GM23338 (cell line): ENCODE results near the gene PDE4B. TPM values are rescaled to one million over a fixed set of nuclear protein-coding genes. Genes with fewer than 3 reads are reported as not detected.

Experiments used
- ATAC-seq: fragments of 200-7000 bp; cut with Tn5 transposase; 3 replicates; pipeline ENCODE4 v1.9.1; 2020
- DNase-seq: peaks from one replicate; pipeline ENCODE4 v3.0.0-alpha.2; 2015; ENCODE audit warnings: low spot score
- H2AFZ ChIP-seq: fragments of 200-600 bp; sonication (generic); 2 replicates; pipeline ENCODE4 v1.8.0; 2016; ENCODE audit warnings: antibody characterized with exemption, mild to moderate bottlenecking, moderate library complexity
- H3F3A ChIP-seq: fragments of 200-600 bp; sonication (generic); replicated peaks from 2 replicates; pipeline ENCODE4 v1.8.0; 2017; ENCODE audit warnings: antibody characterized with exemption, mixed run types, low read depth
- H3K27ac ChIP-seq: fragments of 200-600 bp; sonication (generic); 2 replicates; pipeline ENCODE4 v1.6.1; 2016; ENCODE audit warnings: low read depth
- H3K27me3 ChIP-seq: fragments of 200-600 bp; sonication (generic); 2 replicates; pipeline ENCODE4 v1.8.0; 2016; ENCODE audit warnings: mild to moderate bottlenecking, mixed run types, moderate library complexity; ENCODE audit not compliant: insufficient read depth
- H3K36me3 ChIP-seq: fragments of 200-600 bp; sonication (generic); 2 replicates; pipeline ENCODE4 v1.8.0; 2016; ENCODE audit warnings: mild to moderate bottlenecking; ENCODE audit not compliant: insufficient read depth
- H3K4me1 ChIP-seq: fragments of 200-600 bp; sonication (generic); 2 replicates; pipeline ENCODE4 v1.8.0; 2016; ENCODE audit warnings: mild to moderate bottlenecking, moderate library complexity; ENCODE audit not compliant: insufficient read depth
- H3K4me2 ChIP-seq: fragments of 200-600 bp; sonication (generic); 2 replicates; pipeline ENCODE4 v1.7.1; 2017; ENCODE audit warnings: mixed run types
- H3K4me3 ChIP-seq: fragments of 200-600 bp; sonication (generic); 2 replicates; pipeline ENCODE4 v1.6.1; 2016; ENCODE audit warnings: mixed run types
- H3K79me2 ChIP-seq: fragments of 200-600 bp; sonication (generic); replicated peaks from 2 replicates; pipeline ENCODE4 v1.8.0; 2017; ENCODE audit warnings: mild to moderate bottlenecking; ENCODE audit not compliant: insufficient read depth
- H3K9me2 ChIP-seq: fragments of 200-600 bp; sonication (generic); 2 replicates; pipeline ENCODE4 v1.8.0; 2017; ENCODE audit not compliant: insufficient read depth
- H4K20me1 ChIP-seq: fragments of 200-600 bp; sonication (generic); replicated peaks from 2 replicates; pipeline ENCODE4 v1.8.0; 2017; ENCODE audit warnings: mild to moderate bottlenecking; ENCODE audit not compliant: insufficient read depth
- H3K27ac Mint-ChIP-seq: 2 replicates; pipeline ENCODE4 v1.8.0; 2020; ENCODE audit warnings: inconsistent platforms, mild to moderate bottlenecking, moderate library complexity, mixed read lengths
- H3K27me3 Mint-ChIP-seq: 3 replicates; pipeline ENCODE4 v1.8.0; 2022; ENCODE audit warnings: low read depth, mild to moderate bottlenecking, moderate library complexity, mixed read lengths, inconsistent platforms; ENCODE audit not compliant: insufficient read depth, poor library complexity
- H3K36me3 Mint-ChIP-seq: 3 replicates; pipeline ENCODE4 v1.8.0; 2021; ENCODE audit warnings: low read depth, mild to moderate bottlenecking, inconsistent platforms, moderate library complexity, mixed read lengths
- H3K4me1 Mint-ChIP-seq: 3 replicates; pipeline ENCODE4 v1.8.0; 2020; ENCODE audit warnings: mild to moderate bottlenecking, inconsistent platforms, mixed read lengths
- H3K4me3 Mint-ChIP-seq: 3 replicates; pipeline ENCODE4 v1.8.0; 2021; ENCODE audit warnings: moderate library complexity, mild to moderate bottlenecking, inconsistent platforms, mixed read lengths
- H3K9me3 Mint-ChIP-seq: 3 replicates; pipeline ENCODE4 v1.8.0; 2020; ENCODE audit warnings: moderate library complexity, mild to moderate bottlenecking, inconsistent platforms, mixed read lengths
- CREB1 ChIP-seq: fragments of 250-450 bp; sonication (Bioruptor Pico); IDR thresholded peaks from 2 replicates; pipeline ENCODE4 v1.5.0; 2020; ENCODE audit warnings: low read depth, mild to moderate bottlenecking, moderate library complexity
- EZH2 ChIP-seq: fragments of 200-600 bp; sonication (generic); IDR thresholded peaks from one replicate; pipeline ENCODE4 v1.8.0; 2017; ENCODE audit warnings: antibody characterized with exemption, mild to moderate bottlenecking, low read depth; ENCODE audit not compliant: unreplicated experiment
- EZH2phosphoT487 ChIP-seq: fragments of 200-600 bp; sonication (generic); IDR thresholded peaks from one replicate; pipeline ENCODE4 v1.8.1; 2018; ENCODE audit warnings: antibody characterized with exemption; ENCODE audit not compliant: unreplicated experiment
- POLR2AphosphoS5 ChIP-seq: IDR thresholded peaks from 2 replicates; pipeline ENCODE4 v1.6.1; 2016; ENCODE audit warnings: antibody characterized with exemption, low read depth
- REST ChIP-seq: IDR thresholded peaks from one replicate; pipeline ENCODE4 v1.6.1; 2018; ENCODE audit warnings: antibody characterized with exemption; ENCODE audit not compliant: unreplicated experiment
- STAT1 ChIP-seq: IDR thresholded peaks from one replicate; pipeline ENCODE4 v1.6.1; 2016; ENCODE audit warnings: antibody characterized with exemption; ENCODE audit not compliant: unreplicated experiment
- ZNF114 ChIP-seq: fragments of 250-450 bp; sonication (Bioruptor Pico); IDR thresholded peaks from 2 replicates; pipeline ENCODE4 v1.5.0; 2020; ENCODE audit warnings: mild to moderate bottlenecking, moderate library complexity
- ZNF331 ChIP-seq: fragments of 250-450 bp; sonication (Bioruptor Pico); IDR thresholded peaks from 2 replicates; pipeline ENCODE4 v1.5.0; 2020; ENCODE audit warnings: low read depth, mild to moderate bottlenecking, moderate library complexity
- ZNF462 ChIP-seq: fragments of 250-450 bp; sonication (Bioruptor Pico); IDR thresholded peaks from 2 replicates; pipeline ENCODE4 v1.5.0; 2020; ENCODE audit warnings: mild to moderate bottlenecking, moderate library complexity
- polyA plus RNA-seq: library from polyadenylated mRNA; unstranded; fragments of >200 nt; fragmentation: Nextera tagmentation; extraction: Ambion mirVana; gene quantifications from 2 replicates; pipeline ENCODE4 v1.2.1, GENCODE V29; 2016
- total RNA-seq: library from RNA; depleted of rRNA; stranded (reverse); fragments of >200 nt; shearing (Covaris generic); gene quantifications from 2 replicates; pipeline ENCODE4 v1.2.3, GENCODE V29; 2014
- TF ChIP-seq, protein P1 (sequence below), 2 experiments: fragments of 200-600 bp in 1 of 2; sonication (generic) in 1 of 2; conservative IDR thresholded peaks; 2 replicates each; pipeline versions ENCODE4 v1.5.1 to v1.6.1; 2016 to 2017; ENCODE audit warnings: antibody characterized with exemption in 2 of 2, low read depth in 2 of 2, mild to moderate bottlenecking in 2 of 2, moderate library complexity in 1 of 2

Gene PDE4B
- total and polyA plus RNA-seq, 2 experiments from 2014 or later, result 14.0 to 25.6 TPM

DNA sequence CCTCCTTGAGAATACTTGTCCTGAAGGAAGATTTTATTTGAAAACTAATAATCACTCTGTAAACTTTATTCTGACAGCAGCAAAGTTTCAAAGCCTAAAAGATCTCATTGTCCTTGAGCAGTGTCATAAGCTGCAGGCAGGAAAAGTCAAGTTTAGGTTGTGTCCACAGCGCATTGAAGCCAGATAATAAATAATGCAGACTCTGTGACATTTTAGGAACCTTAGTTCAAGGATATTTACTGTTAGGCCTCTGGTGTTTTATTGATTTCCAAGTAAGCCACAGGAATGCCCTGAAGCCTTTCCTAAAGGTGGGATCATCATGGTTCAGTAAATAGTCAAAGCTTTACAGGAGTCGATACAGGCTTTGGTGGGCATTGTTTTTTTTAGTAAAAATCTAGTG lies 384.8 kb downstream of the PDE4B start (continued):
- TF ChIP-seq ZNF462, result no peak

- Histone ChIP-seq H3K27me3 (no peaks in the 10 kb centered on the region), H4K20me1 (no peaks in the 10 kb centered on the region), H3K4me2 (no peak overlapping the region), H3K36me3 (no peaks in the 10 kb centered on the region), H3K4me1 (no peaks in the 10 kb centered on the region), H3K27ac (no peak overlapping the region), H3K4me3 (no peak overlapping the region), H2AFZ (no peak overlapping the region), H3K79me2 (no peaks in the 10 kb centered on the region), H3F3A (no peaks in the 10 kb centered on the region), H3K9me2 (peaks cover 3% of the 10 kb centered on the region; the same call in 1 of the 2 replicates)
- Mint-ChIP-seq H3K4me1 (peaks cover 2% of the 10 kb centered on the region; the same call in 1 of the 3 replicates), H3K4me3 (no peak overlapping the region), H3K9me3 (no peaks in the 10 kb centered on the region), H3K36me3 (no peaks in the 10 kb centered on the region), H3K27me3 (peaks cover 2% of the 10 kb centered on the region), H3K27ac (no peak overlapping the region)
- ATAC-seq, result no peak
- DNase-seq, result no peak
- TF ChIP-seq, protein P1, sequence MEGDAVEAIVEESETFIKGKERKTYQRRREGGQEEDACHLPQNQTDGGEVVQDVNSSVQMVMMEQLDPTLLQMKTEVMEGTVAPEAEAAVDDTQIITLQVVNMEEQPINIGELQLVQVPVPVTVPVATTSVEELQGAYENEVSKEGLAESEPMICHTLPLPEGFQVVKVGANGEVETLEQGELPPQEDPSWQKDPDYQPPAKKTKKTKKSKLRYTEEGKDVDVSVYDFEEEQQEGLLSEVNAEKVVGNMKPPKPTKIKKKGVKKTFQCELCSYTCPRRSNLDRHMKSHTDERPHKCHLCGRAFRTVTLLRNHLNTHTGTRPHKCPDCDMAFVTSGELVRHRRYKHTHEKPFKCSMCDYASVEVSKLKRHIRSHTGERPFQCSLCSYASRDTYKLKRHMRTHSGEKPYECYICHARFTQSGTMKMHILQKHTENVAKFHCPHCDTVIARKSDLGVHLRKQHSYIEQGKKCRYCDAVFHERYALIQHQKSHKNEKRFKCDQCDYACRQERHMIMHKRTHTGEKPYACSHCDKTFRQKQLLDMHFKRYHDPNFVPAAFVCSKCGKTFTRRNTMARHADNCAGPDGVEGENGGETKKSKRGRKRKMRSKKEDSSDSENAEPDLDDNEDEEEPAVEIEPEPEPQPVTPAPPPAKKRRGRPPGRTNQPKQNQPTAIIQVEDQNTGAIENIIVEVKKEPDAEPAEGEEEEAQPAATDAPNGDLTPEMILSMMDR (conservative IDR thresholded peaks at IDR 0.05; ENCODE audit: low read depth in 2 of 2), result no peak
- TF ChIP-seq CREB1 (CRISPR knock-in tag), result no peak
- no peak for TF ChIP-seq ZNF114 (CRISPR knock-in tag)
- no peak for TF ChIP-seq STAT1
- TF ChIP-seq POLR2AphosphoS5, result no peak
- TF ChIP-seq EZH2phosphoT487, result no peak
- no peak for TF ChIP-seq ZNF331
- TF ChIP-seq REST, result no peak
- no peak for TF ChIP-seq EZH2
These were observed 389.3 kb downstream of the PDE4B start for GRCh38 chr1:66182026-66182425.
